Spinal cord (tissue), 10 donors: Measurements from ENCODE around the gene NCAM1. TPM values are rescaled to one million over a fixed set of nuclear protein-coding genes. Genes with fewer than 3 reads are reported as not detected.

ENCODE experiments used
- DNase-seq, 6 donors: peaks; one replicate each; pipeline versions ENCODE4 v3.0.0 to v3.0.0-alpha.2; 2013 to 2015; ENCODE audit warnings: low spot score in 6 of 6, low read depth in 4 of 6
- H3K27ac ChIP-seq: one replicate; pipeline ENCODE4 v1.5.1; 2013; ENCODE audit warnings: low read depth, low read length, control low read depth
- H3K27me3 ChIP-seq: one replicate; pipeline ENCODE4 v1.6.1; 2013; ENCODE audit warnings: low read length; ENCODE audit not compliant: control insufficient read depth, insufficient read depth
- H3K36me3 ChIP-seq: one replicate; pipeline ENCODE4 v1.6.1; 2013; ENCODE audit warnings: low read length; ENCODE audit not compliant: control insufficient read depth, insufficient read depth
- H3K4me1 ChIP-seq: one replicate; pipeline ENCODE4 v1.6.1; 2013; ENCODE audit warnings: low read length; ENCODE audit not compliant: control insufficient read depth, insufficient read depth
- H3K4me3 ChIP-seq: one replicate; pipeline ENCODE4 v1.5.1; 2013; ENCODE audit warnings: low read depth, low read length, control low read depth
- H3K9me3 ChIP-seq: one replicate; pipeline ENCODE4 v1.6.1; 2013; ENCODE audit warnings: low read length; ENCODE audit not compliant: control insufficient read depth, insufficient read depth
- WGBS: methylation state at CpG from one replicate; pipeline ENCODE4 v1.1.5; 2013; ENCODE audit warnings: missing lambda C conversion rate; ENCODE audit not compliant: insufficient coverage; 5-methylcytosine and 5-hydroxymethylcytosine counted together
- polyA plus RNA-seq, 2 donors: library from polyadenylated mRNA; unstranded; fragments of 120-200 nt; gene quantifications; one replicate each; pipeline ENCODE4 v1.2.1, GENCODE V29; 2013; ENCODE audit not compliant: insufficient read length in 2 of 2
- total RNA-seq, 2 donors: library from RNA; depleted of rRNA in 1 of 2; stranded (reverse); fragments of 120-200 nt in 1 of 2; fragments of >200 nt in 1 of 2; gene quantifications; one replicate each; pipeline versions ENCODE4 v1.2.3 to v1.2.4, GENCODE V29; 2013 to 2014
- donor health status: healthy.

Gene NCAM1
- total and polyA plus RNA-seq, 4 donors: 205 to 523 (median 383) TPM

DNA sequence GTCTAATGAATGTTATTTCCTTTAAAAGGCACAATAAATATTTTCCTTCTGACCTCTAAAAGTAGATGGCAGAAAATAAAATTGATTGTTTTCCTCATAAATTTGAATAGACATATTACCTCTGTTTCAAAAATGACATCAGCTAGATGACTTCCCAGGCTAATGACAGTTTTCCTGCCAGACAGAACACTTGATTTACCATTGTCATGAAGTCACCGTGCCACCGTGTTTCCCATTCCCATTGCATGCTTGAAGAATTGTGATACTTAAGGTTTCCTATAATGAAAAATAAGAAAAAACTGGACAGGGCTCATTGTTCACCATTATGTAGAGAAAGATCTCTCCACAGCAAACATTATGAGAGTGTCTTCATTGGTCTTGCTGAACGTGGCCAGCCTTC lies 151.1 kb downstream of the NCAM1 start:
- Histone ChIP-seq H3K36me3 (no peaks in the 10 kb centered on the region), H3K4me3 (no peak overlapping the region), H3K27ac (no peak overlapping the region), H3K9me3 (no peaks in the 10 kb centered on the region), H3K4me1 (peaks cover 9% of the 10 kb centered on the region), H3K27me3 (no peaks in the 10 kb centered on the region)
- no CpG with 5 or more reads among the region's 3 CpGs for WGBS
- no peak for DNase-seq

DNA sequence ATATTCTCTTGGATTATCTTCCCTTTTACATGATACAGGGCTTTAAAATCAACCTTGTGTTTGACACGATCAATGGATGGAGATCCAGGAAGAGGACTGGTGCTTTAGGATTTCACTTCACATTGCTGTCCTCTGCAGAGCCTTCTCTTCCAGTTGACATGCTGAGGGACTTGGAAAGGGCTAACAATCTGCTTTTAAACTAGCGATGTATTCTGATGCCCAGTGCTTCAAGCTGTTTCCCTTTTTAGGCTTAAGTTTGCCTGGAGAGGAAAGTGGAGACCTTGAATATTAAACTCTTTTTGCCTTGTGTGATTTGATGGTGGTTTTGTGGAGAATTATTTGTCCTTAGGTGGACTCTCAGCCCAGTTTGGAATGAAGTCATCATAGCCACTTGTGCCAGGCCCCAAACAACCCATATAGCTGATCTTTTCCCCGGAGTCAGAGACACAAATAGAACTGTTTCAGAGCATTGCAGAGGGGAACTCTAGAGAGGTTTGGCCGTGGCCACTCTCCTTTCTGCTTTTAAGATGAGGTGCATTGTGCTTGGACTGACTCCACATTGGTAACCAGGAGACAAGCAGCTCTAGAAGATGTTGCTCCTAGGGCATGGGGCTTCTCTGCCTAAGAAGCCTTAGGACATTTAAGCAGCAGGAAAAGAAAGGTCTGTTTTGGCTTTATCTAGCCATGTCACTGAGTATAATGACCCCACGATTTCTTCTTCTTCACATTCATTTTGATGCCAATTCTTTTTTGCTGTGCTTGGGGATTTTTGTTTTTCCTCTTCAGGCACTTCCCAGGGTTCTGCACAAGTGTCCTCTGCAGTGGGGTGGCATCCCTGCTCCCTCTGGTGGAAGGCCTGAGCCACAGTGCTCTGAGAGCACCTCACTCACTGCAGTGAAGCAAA lies 152.8 kb downstream of the NCAM1 start:
- no peaks in the 10 kb centered on the region for H3K36me3 ChIP-seq
- peak overlapping the region; percentile 49 for H3K27ac ChIP-seq
- H3K9me3 ChIP-seq: no peaks in the 10 kb centered on the region
- H3K27me3 ChIP-seq: no peaks in the 10 kb centered on the region
- no peak overlapping the region for H3K4me3 ChIP-seq
- peaks cover 9% of the 10 kb centered on the region for H3K4me1 ChIP-seq
- WGBS: 61% methylated on average over 3 of the region's 5 CpGs
- DNase-seq: peak in 3 of 6 donors; percentile 35 to 79 (median 75)

DNA sequence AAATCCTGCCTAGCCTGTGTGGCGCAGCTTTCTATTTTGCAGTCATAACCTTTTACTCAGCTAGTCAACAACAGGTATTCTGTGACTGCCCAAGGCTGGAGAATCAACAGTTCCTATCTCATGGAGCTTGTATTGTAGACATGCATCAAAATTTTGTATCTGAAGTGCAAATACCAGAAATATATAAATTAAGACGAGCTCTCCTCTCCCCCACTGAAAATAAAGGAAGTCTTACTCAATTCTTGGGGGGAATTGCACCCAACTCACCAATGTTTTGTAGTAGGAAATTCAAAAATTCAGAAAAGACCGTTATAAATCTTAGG lies 153.4 kb downstream of the NCAM1 start:
- H3K27me3 ChIP-seq: no peaks in the 10 kb centered on the region
- H3K36me3 ChIP-seq: no peaks in the 10 kb centered on the region
- H3K27ac ChIP-seq: no peak overlapping the region
- H3K9me3 ChIP-seq: no peaks in the 10 kb centered on the region
- no peak overlapping the region for H3K4me3 ChIP-seq
- WGBS: no CpG with 5 or more reads among the region's 3 CpGs
- DNase-seq: no peak
- H3K4me1 ChIP-seq: peaks cover 13% of the 10 kb centered on the region

GRCh38 chr11:113118104-113118503 lies 156.9 kb downstream of the NCAM1 start:
- no peaks in the 10 kb centered on the region for H3K9me3 ChIP-seq
- H3K4me3 ChIP-seq: no peak overlapping the region
- no peak overlapping the region for H3K27ac ChIP-seq
- H3K4me1 ChIP-seq: peaks cover 14% of the 10 kb centered on the region
- 40% methylated on average over 1 of the region's 1 CpG for WGBS
- DNase-seq: no peak
- H3K27me3 ChIP-seq: no peaks in the 10 kb centered on the region
- no peaks in the 10 kb centered on the region for H3K36me3 ChIP-seq

DNA sequence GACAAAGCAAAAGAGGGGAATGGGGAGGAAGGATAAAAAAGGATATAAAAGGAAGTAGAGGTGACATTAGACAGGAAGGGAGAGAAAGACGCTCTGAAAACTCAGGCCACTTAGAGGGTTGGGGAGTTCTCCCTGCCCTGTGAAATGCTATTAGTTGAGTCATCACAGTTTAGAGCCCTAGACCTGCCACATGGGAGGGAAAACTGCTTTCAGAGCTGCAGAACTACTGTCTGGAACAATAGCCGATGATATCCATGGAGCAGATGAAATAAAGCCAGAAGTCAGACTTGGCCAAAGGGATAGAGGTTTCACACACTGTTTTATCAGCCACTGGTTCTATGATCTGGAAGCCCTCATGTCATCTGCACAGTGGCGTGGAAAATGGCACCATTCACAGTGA lies 157.9 kb downstream of the NCAM1 start:
- Histone ChIP-seq H3K4me1 (peaks cover 18% of the 10 kb centered on the region), H3K36me3 (no peaks in the 10 kb centered on the region), H3K9me3 (no peaks in the 10 kb centered on the region), H3K27ac (no peak overlapping the region), H3K4me3 (no peak overlapping the region), H3K27me3 (no peaks in the 10 kb centered on the region)
- DNase-seq: no peak
- WGBS: 65% methylated on average over 3 of the region's 3 CpGs

GRCh38 chr11:113119966-113120736 lies 158.9 kb downstream of the NCAM1 start:
- Histone ChIP-seq H3K4me3 (no peak overlapping the region), H3K4me1 (peaks cover 13% of the 10 kb centered on the region), H3K27me3 (no peaks in the 10 kb centered on the region), H3K27ac (no peak overlapping the region), H3K36me3 (no peaks in the 10 kb centered on the region), H3K9me3 (no peaks in the 10 kb centered on the region)
- peak in 2 of 6 donors; percentile 60 to 71 for DNase-seq
- WGBS: 50% methylated on average over 1 of the region's 4 CpGs

DNA sequence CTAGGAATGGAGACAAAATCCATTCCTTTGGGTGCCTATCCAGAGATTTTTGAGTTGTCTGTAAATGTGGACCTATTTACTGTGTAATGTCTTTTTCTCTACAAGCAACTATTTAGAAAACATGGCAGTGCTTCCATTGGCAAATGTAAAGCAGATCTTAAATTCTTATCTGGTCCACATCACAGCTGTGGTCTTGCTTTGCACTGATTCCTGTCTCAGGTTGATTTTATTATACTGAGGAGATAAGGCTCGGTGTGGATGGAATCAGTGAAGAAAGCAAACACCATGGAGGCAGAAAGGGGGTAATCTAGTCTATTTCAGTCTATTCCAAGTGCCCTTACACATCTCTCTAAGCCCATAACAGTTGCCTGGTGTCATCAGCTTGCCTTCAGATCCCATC lies 160.5 kb downstream of the NCAM1 start:
- no peak for DNase-seq
- H3K36me3 ChIP-seq: no peaks in the 10 kb centered on the region
- no peak overlapping the region for H3K4me3 ChIP-seq
- H3K4me1 ChIP-seq: peaks cover 13% of the 10 kb centered on the region
- no peaks in the 10 kb centered on the region for H3K9me3 ChIP-seq
- WGBS: no CpG with 5 or more reads among the region's 1 CpG
- no peak overlapping the region for H3K27ac ChIP-seq
- H3K27me3 ChIP-seq: no peaks in the 10 kb centered on the region

- no peak overlapping the region for H3K27ac ChIP-seq
- H3K9me3 ChIP-seq: no peaks in the 10 kb centered on the region
- peaks cover 24% of the 10 kb centered on the region for H3K4me1 ChIP-seq
- no peaks in the 10 kb centered on the region for H3K36me3 ChIP-seq
- no peak for DNase-seq
- no peak overlapping the region for H3K4me3 ChIP-seq
- 50% methylated on average over 1 of the region's 3 CpGs for WGBS
- H3K27me3 ChIP-seq: no peaks in the 10 kb centered on the region
These were observed 162.8 kb downstream of the NCAM1 start for GRCh38 chr11:113124006-113124405.

DNA sequence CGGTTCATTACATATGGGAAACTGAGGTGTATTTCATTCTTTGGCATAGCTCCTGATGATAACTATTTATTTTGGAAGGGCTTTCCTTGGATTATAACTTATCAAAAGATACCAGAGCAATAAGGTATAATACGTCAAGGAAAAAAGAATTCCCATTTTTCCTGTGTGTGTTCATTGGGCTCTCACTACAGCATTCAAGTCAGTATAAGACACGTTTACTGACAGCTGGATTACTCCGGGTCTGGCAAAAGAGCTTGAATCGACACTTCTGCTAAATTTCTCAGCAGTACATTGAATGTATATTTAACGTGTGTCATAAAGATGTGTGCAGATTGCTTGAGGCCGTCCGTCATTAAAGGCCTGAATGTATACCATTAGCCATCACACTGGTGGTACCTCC lies 163.4 kb downstream of the NCAM1 start:
- Histone ChIP-seq H3K4me1 (peaks cover 19% of the 10 kb centered on the region), H3K27ac (no peak overlapping the region), H3K4me3 (no peak overlapping the region), H3K36me3 (no peaks in the 10 kb centered on the region), H3K27me3 (no peaks in the 10 kb centered on the region), H3K9me3 (no peaks in the 10 kb centered on the region)
- DNase-seq: no peak
- WGBS: no CpG with 5 or more reads among the region's 8 CpGs
